ENCODE data around the gene N4BP2.

The N4BP2 gene

GRCh38 chr4:40176602-40177001, 120.0 kb downstream of the N4BP2 start:
- Histone ChIP-seq H3K4me3 (ENCODE audit: insufficient read depth in 1 of 2, low read depth in 1 of 2, low read length in 2 of 2) (peak overlapping the region in 1 of 2 experiments; percentile 66), H3K9me3 (ENCODE audit: control insufficient read depth, low read length) (no peaks in the 10 kb centered on the region), H4K91ac (ENCODE audit: low read length) (no peak overlapping the region), H2BK5ac (ENCODE audit: low read depth, low read length, poor library complexity, severe bottlenecking) (no peak overlapping the region), H3K18ac (ENCODE audit: low read depth in 1 of 2, low read length in 2 of 2) (no peak overlapping the region), H3K36me3 (ENCODE audit: control insufficient read depth in 1 of 2, insufficient read depth in 2 of 2, low read depth in 1 of 2, low read length in 2 of 2) (no peaks in the 10 kb centered on the region), H3K9ac (ENCODE audit: low read length) (peak overlapping the region; percentile 68), H2BK15ac (ENCODE audit: low read depth, poor library complexity, severe bottlenecking) (no peak overlapping the region), H3K4ac (ENCODE audit: low read depth in 1 of 2, low read length in 2 of 2) (no peak overlapping the region), H3K27me3 (ENCODE audit: control insufficient read depth in 1 of 2, insufficient read depth in 1 of 2, low read length in 2 of 2) (no peaks in the 10 kb centered on the region), H3K14ac (ENCODE audit: low read length in 2 of 2) (no peak overlapping the region), H4K8ac (ENCODE audit: low read length) (no peak overlapping the region), H3K23ac (ENCODE audit: low read length in 2 of 2) (no peak overlapping the region), H3K79me1 (replicated peaks; ENCODE audit: low read length, poor library complexity, severe bottlenecking) (no peaks in the 10 kb centered on the region), H2AFZ (ENCODE audit: low read depth, low read length) (no peak overlapping the region), H2AK5ac (ENCODE audit: low read length, severe bottlenecking) (no peak overlapping the region), H2BK12ac (ENCODE audit: low read length in 2 of 2) (no peak overlapping the region), H2BK120ac (ENCODE audit: low read depth, low read length) (no peak overlapping the region), H3K27ac (ENCODE audit: low read length, poor library complexity, severe bottlenecking) (no peak overlapping the region), H3K4me2 (ENCODE audit: low read length, poor library complexity, severe bottlenecking) (peak overlapping the region; percentile 1), H3K4me1 (ENCODE audit: control insufficient read depth, insufficient read depth, low read depth, low read length) (peaks cover 2% of the 10 kb centered on the region)
- DNase-seq, result no peak
- 69% methylated on average over 10 of the region's 10 CpGs for WGBS

DNA sequence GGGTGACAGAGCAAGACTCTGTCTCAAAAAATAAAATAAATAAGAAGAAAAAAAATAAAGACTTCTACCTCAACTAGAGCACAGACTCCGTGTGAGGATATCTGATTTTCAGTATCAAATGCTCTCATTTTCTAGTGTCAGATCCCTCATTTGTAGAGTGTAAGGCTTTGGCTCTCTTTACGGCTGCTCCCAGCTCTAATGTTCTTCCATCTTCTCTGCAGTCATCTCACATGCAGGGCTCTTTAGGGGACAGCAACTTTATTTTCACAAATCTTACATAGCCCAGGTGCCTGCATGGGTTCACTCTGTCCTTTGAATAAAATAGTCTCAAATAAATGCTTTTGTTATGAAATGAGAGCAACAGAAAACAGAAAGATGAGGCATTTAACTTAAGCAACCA, 120.9 kb downstream of the N4BP2 start:
- H2AK5ac ChIP-seq (ENCODE audit: low read length, severe bottlenecking), result no peak overlapping the region
- H2BK5ac ChIP-seq (ENCODE audit: low read depth, low read length, poor library complexity, severe bottlenecking), result no peak overlapping the region
- no peak overlapping the region for H3K9ac ChIP-seq (ENCODE audit: low read length)
- no peaks in the 10 kb centered on the region for H3K79me1 ChIP-seq (replicated peaks; ENCODE audit: low read length, poor library complexity, severe bottlenecking)
- no peak overlapping the region for H3K23ac ChIP-seq (ENCODE audit: low read length in 2 of 2)
- H3K18ac ChIP-seq (ENCODE audit: low read depth in 1 of 2, low read length in 2 of 2), result no peak overlapping the region
- no peaks in the 10 kb centered on the region for H3K27me3 ChIP-seq (ENCODE audit: control insufficient read depth in 1 of 2, insufficient read depth in 1 of 2, low read length in 2 of 2)
- 94% methylated on average over 2 of the region's 2 CpGs for WGBS
- no peak overlapping the region for H4K91ac ChIP-seq (ENCODE audit: low read length)
- H2BK120ac ChIP-seq (ENCODE audit: low read depth, low read length), result no peak overlapping the region
- no peak overlapping the region for H3K4me3 ChIP-seq (ENCODE audit: insufficient read depth in 1 of 2, low read depth in 1 of 2, low read length in 2 of 2)
- H3K14ac ChIP-seq (ENCODE audit: low read length in 2 of 2), result no peak overlapping the region
- no peak overlapping the region for H2BK15ac ChIP-seq (ENCODE audit: low read depth, poor library complexity, severe bottlenecking)
- DNase-seq, result no peak
- no peak overlapping the region for H3K27ac ChIP-seq (ENCODE audit: low read length, poor library complexity, severe bottlenecking)
- no peaks in the 10 kb centered on the region for H3K4me1 ChIP-seq (ENCODE audit: control insufficient read depth, insufficient read depth, low read depth, low read length)
- no peak overlapping the region for H2AFZ ChIP-seq (ENCODE audit: low read depth, low read length)
- no peak overlapping the region for H2BK12ac ChIP-seq (ENCODE audit: low read length in 2 of 2)
- no peak overlapping the region for H4K8ac ChIP-seq (ENCODE audit: low read length)
- H3K9me3 ChIP-seq (ENCODE audit: control insufficient read depth, low read length), result no peaks in the 10 kb centered on the region
- no peak overlapping the region for H3K4ac ChIP-seq (ENCODE audit: low read depth in 1 of 2, low read length in 2 of 2)
- no peak overlapping the region for H3K4me2 ChIP-seq (ENCODE audit: low read length, poor library complexity, severe bottlenecking)
- no peaks in the 10 kb centered on the region for H3K36me3 ChIP-seq (ENCODE audit: control insufficient read depth in 1 of 2, insufficient read depth in 2 of 2, low read depth in 1 of 2, low read length in 2 of 2)

GRCh38 chr4:40178672-40179071, 122.0 kb downstream of the N4BP2 start:
- no peaks in the 10 kb centered on the region for H3K4me1 ChIP-seq (ENCODE audit: control insufficient read depth, insufficient read depth, low read depth, low read length)
- H2AFZ ChIP-seq (ENCODE audit: low read depth, low read length), result no peak overlapping the region
- no peak overlapping the region for H2BK15ac ChIP-seq (ENCODE audit: low read depth, poor library complexity, severe bottlenecking)
- no peak overlapping the region for H3K4me3 ChIP-seq (ENCODE audit: insufficient read depth in 1 of 2, low read depth in 1 of 2, low read length in 2 of 2)
- no peak overlapping the region for H3K18ac ChIP-seq (ENCODE audit: low read depth in 1 of 2, low read length in 2 of 2)
- 83% methylated on average over 5 of the region's 5 CpGs for WGBS
- no peak overlapping the region for H3K9ac ChIP-seq (ENCODE audit: low read length)
- no peak overlapping the region for H3K14ac ChIP-seq (ENCODE audit: low read length in 2 of 2)
- H3K4me2 ChIP-seq (ENCODE audit: low read length, poor library complexity, severe bottlenecking), result no peak overlapping the region
- no peak overlapping the region for H3K23ac ChIP-seq (ENCODE audit: low read length in 2 of 2)
- H3K79me1 ChIP-seq (replicated peaks; ENCODE audit: low read length, poor library complexity, severe bottlenecking), result no peaks in the 10 kb centered on the region
- no peak overlapping the region for H2AK5ac ChIP-seq (ENCODE audit: low read length, severe bottlenecking)
- no peak for DNase-seq
- no peaks in the 10 kb centered on the region for H3K9me3 ChIP-seq (ENCODE audit: control insufficient read depth, low read length)
- no peak overlapping the region for H2BK12ac ChIP-seq (ENCODE audit: low read length in 2 of 2)
- no peak overlapping the region for H4K91ac ChIP-seq (ENCODE audit: low read length)
- H2BK5ac ChIP-seq (ENCODE audit: low read depth, low read length, poor library complexity, severe bottlenecking), result no peak overlapping the region
- H4K8ac ChIP-seq (ENCODE audit: low read length), result no peak overlapping the region
- no peaks in the 10 kb centered on the region for H3K36me3 ChIP-seq (ENCODE audit: control insufficient read depth in 1 of 2, insufficient read depth in 2 of 2, low read depth in 1 of 2, low read length in 2 of 2)
- H3K4ac ChIP-seq (ENCODE audit: low read depth in 1 of 2, low read length in 2 of 2), result no peak overlapping the region
- H3K27me3 ChIP-seq (ENCODE audit: control insufficient read depth in 1 of 2, insufficient read depth in 1 of 2, low read length in 2 of 2), result no peaks in the 10 kb centered on the region
- H3K27ac ChIP-seq (ENCODE audit: low read length, poor library complexity, severe bottlenecking), result no peak overlapping the region
- no peak overlapping the region for H2BK120ac ChIP-seq (ENCODE audit: low read depth, low read length)

DNA sequence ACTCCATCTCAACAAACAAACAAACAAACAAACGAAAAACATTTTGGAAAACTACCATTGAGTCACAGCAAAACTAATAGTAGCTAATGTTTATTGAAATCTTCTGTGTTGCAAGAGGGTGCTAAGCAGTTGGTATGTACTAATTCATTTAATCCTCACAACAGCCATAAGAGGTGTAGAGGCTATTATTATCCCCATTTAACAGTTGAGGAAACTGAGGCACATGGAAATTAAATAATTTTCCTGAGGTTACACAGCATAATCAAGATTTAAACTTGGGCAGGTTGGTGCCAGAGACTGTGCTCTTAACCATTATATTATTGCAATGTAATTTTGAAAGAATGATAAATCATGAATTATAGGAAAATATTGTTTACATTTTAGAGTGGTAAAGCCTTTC, 122.7 kb downstream of the N4BP2 start:
- DNase-seq, result no peak
- Histone ChIP-seq H2BK12ac (ENCODE audit: low read length in 2 of 2) (no peak overlapping the region), H2BK5ac (ENCODE audit: low read depth, low read length, poor library complexity, severe bottlenecking) (no peak overlapping the region), H3K9ac (ENCODE audit: low read length) (no peak overlapping the region), H3K4me1 (ENCODE audit: control insufficient read depth, insufficient read depth, low read depth, low read length) (no peaks in the 10 kb centered on the region), H3K18ac (ENCODE audit: low read depth in 1 of 2, low read length in 2 of 2) (no peak overlapping the region), H3K9me3 (ENCODE audit: control insufficient read depth, low read length) (no peaks in the 10 kb centered on the region), H4K91ac (ENCODE audit: low read length) (no peak overlapping the region), H3K4me3 (ENCODE audit: insufficient read depth in 1 of 2, low read depth in 1 of 2, low read length in 2 of 2) (no peak overlapping the region), H3K79me1 (replicated peaks; ENCODE audit: low read length, poor library complexity, severe bottlenecking) (no peaks in the 10 kb centered on the region), H3K4ac (ENCODE audit: low read depth in 1 of 2, low read length in 2 of 2) (no peak overlapping the region), H3K36me3 (ENCODE audit: control insufficient read depth in 1 of 2, insufficient read depth in 2 of 2, low read depth in 1 of 2, low read length in 2 of 2) (no peaks in the 10 kb centered on the region), H2AK5ac (ENCODE audit: low read length, severe bottlenecking) (no peak overlapping the region), H3K27ac (ENCODE audit: low read length, poor library complexity, severe bottlenecking) (no peak overlapping the region), H3K14ac (ENCODE audit: low read length in 2 of 2) (no peak overlapping the region), H3K27me3 (ENCODE audit: control insufficient read depth in 1 of 2, insufficient read depth in 1 of 2, low read length in 2 of 2) (no peaks in the 10 kb centered on the region), H3K4me2 (ENCODE audit: low read length, poor library complexity, severe bottlenecking) (no peak overlapping the region), H2BK120ac (ENCODE audit: low read depth, low read length) (no peak overlapping the region), H4K8ac (ENCODE audit: low read length) (no peak overlapping the region), H3K23ac (ENCODE audit: low read length in 2 of 2) (no peak overlapping the region), H2BK15ac (ENCODE audit: low read depth, poor library complexity, severe bottlenecking) (no peak overlapping the region), H2AFZ (ENCODE audit: low read depth, low read length) (no peak overlapping the region)
- WGBS, result no CpG with 5 or more reads among the region's 1 CpG

Measured in mesenchymal stem cell (in vitro differentiated cells and primary cell).